ENCODE results near the gene ATP6V0E1. TPM values are rescaled to one million over a fixed set of nuclear protein-coding genes. Genes with fewer than 3 reads are reported as not detected.

The ATP6V0E1 gene
- total RNA-seq, 2 experiments from 2014 or later: 163 to 166 TPM

DNA sequence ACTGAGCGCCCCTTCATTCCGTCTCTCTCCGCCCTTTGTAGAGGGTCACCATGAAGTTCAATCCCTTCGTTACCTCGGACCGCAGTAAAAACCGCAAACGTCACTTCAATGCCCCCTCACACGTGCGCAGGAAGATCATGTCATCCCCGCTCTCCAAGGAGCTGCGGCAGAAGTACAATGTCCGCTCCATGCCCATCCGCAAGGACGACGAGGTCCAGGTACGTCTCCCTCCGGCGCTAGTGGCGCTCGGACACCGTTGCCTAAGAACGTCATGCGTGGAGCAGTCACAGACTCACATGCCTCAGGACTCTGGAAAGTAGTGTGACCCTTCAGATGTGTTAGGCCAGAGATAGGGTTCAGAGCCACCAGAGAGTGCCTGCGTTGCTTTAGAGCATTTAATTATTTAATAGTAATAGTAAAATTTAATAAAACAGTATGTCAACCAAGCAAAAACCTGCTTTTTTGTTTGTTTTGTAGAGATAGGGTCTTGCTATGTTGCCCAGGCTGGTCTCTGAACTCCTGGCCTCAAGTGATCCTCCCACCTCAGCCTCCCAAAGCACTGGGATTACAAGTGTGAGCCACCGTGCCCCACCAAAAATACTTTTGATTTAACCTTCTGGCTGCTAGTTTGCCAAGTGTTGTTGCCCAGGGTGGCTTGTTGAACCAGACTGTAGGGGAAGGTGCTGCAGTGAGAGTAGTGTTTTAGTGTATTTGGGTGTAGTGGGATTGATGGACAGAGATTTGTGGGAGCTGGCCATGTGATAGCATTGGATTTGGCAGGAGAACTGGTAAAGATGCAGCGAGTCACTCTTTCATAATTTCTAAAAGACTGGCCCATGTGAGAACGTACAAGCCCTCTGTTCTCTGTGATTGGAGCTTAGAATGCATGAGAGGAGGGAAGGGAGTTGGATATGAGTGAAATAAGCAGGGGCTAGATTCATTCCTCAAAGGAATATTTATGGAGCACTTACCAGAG, 23.5 kb upstream of the ATP6V0E1 start:
- Mint-ChIP-seq H3K27me3 (peaks cover 8% of the 10 kb centered on the region), H3K4me1 (peaks cover 26% of the 10 kb centered on the region), H3K9me3 (no peaks in the 10 kb centered on the region), H3K27ac (peak overlapping the region; percentile 91), H3K4me3 (peak overlapping the region; percentile 87), H3K36me3 (ENCODE audit: low read depth) (peaks cover 12% of the 10 kb centered on the region)
- peak; percentile 28 for DNase-seq
- CTCF ChIA-PET: interaction anchor here (0.6 to 1.9 kb wide), 22 partner anchors 8 to 1573 kb away, joined by 3 to 16 read pairs (median 4); partner anchors contain the start of genes ATP6V0E1 and DUSP1
- POLR2A ChIA-PET: interaction anchor here (0.9 to 4.7 kb wide), 14 partner anchors 8 to 953 kb away, joined by 3 to 66 read pairs (median 4); partner anchors contain the start of genes ATP6V0E1, BNIP1 and DUSP1

- H3K36me3 Mint-ChIP-seq (ENCODE audit: low read depth): peaks cover 26% of the 10 kb centered on the region
- POLR2A ChIA-PET: interaction anchor here (1.9 kb wide), 1 partner anchor 14 kb away, joined by 8 read pairs; the partner anchor contains the start of gene ATP6V0E1
- no peak overlapping the region for H3K4me3 Mint-ChIP-seq
- CTCF ChIA-PET: no interaction called here
- no peaks in the 10 kb centered on the region for H3K4me1 Mint-ChIP-seq
- no peak overlapping the region for H3K27ac Mint-ChIP-seq
- no peak for DNase-seq
- no peaks in the 10 kb centered on the region for H3K27me3 Mint-ChIP-seq
- no peaks in the 10 kb centered on the region for H3K9me3 Mint-ChIP-seq
Observed at GRCh38 chr5:172969921-172970320, 13.7 kb upstream of the ATP6V0E1 start.

DNA sequence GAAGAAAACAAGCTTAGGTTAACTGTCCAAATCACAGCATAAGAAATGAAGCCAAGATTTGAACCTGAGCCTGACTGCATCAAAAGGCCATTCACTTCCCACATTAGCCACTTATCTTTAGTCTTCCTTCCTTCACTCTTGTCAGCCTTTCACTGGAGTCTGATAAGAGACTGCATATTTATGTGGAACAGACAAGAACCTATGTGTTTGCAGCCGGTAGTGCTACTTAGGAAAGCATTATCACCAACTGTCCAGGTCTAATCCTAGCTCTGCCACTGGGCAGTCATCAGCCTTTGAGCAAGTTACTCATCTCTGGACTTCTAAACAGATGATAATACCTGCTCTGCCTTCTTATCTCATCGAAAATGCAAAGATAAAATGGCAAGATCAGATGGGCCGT, 12.1 kb upstream of the ATP6V0E1 start:
- Mint-ChIP-seq H3K9me3 (no peaks in the 10 kb centered on the region), H3K27ac (no peak overlapping the region), H3K4me1 (no peaks in the 10 kb centered on the region), H3K36me3 (ENCODE audit: low read depth) (peaks cover 18% of the 10 kb centered on the region), H3K4me3 (no peak overlapping the region), H3K27me3 (no peaks in the 10 kb centered on the region)
- DNase-seq: no peak
- POLR2A ChIA-PET: interaction anchor here (1.9 kb wide), 1 partner anchor 12 kb away, joined by 8 read pairs; the partner anchor contains the start of gene ATP6V0E1
- CTCF ChIA-PET: interaction anchor here (1.0 to 2.9 kb wide), 3 partner anchors 10 to 275 kb away, joined by 3 to 8 read pairs (median 3); no protein-coding TSS in a partner anchor

DNA sequence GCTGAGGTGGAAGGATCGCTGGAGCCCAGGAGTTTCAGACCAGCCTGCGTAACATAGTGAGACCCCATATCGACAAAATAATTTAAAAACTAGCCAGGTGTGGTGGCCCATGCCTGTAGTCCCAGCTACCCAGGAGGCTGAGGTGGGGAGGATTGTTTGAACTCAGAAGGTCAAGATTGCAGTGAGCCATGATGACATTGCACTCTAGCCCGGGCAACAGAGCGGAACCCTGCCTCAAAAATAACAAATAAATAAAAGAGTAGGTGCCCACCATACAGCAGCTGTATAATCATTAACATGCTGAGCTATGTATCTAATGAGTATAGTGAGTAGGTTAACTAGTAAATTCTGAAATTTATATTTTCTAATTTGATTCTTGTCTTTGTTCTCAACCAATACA, 11.0 kb upstream of the ATP6V0E1 start:
- no peak overlapping the region for H3K27ac Mint-ChIP-seq
- no peak for DNase-seq
- H3K9me3 Mint-ChIP-seq: no peaks in the 10 kb centered on the region
- H3K4me1 Mint-ChIP-seq: no peaks in the 10 kb centered on the region
- no peaks in the 10 kb centered on the region for H3K27me3 Mint-ChIP-seq
- H3K4me3 Mint-ChIP-seq: no peak overlapping the region
- H3K36me3 Mint-ChIP-seq (ENCODE audit: low read depth): peaks cover 18% of the 10 kb centered on the region
- POLR2A ChIA-PET: interaction anchor here (1.3 to 1.8 kb wide), 2 partner anchors 11 to 13 kb away, joined by 4 to 10 read pairs; partner anchors contain the start of genes ATP6V0E1 and RPL26L1
- CTCF ChIA-PET: interaction anchor here (0.8 to 2.9 kb wide), 4 partner anchors 10 to 321 kb away, joined by 3 to 8 read pairs (median 6); partner anchors contain the start of genes ATP6V0E1 and RPL26L1

DNA sequence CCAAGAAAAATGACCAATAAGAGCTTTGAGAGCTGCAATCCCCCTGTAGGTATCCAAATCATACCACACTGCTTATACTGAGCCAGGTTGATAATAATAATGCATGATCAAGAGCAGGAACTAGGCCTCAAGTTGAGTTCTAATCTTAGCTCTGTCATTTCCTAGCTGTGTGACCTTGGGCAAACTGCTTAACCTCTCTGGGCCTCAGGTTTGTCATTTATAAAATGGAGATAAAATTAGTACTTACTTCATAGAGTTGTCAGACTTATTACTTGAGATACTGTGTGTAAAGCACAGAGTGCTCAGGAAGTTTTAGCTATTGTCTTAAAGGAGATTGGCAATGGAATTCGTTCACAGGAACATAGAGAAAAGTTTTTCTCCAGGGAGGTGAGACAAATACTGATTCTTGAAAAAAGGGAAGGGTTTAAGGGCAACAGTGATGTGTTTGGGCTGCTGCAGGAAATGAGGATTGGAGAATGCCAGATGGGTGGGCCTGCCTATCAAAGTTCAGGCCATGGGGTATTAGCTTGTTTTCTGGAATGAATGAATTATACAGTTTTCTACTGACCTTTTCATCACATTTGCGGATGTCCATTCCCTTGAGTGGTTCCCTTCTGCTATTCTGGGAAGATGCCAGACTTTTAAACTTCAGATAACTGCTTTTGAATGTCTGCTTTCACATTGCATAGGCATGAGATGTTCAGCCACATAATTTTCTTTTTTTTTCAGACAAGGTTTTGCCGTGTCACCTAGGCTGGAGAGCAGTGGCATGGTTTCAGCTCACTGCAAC, 10.2 kb upstream of the ATP6V0E1 start:
- Mint-ChIP-seq H3K9me3 (no peaks in the 10 kb centered on the region), H3K4me1 (no peaks in the 10 kb centered on the region), H3K4me3 (no peak overlapping the region), H3K27me3 (no peaks in the 10 kb centered on the region), H3K36me3 (ENCODE audit: low read depth) (peaks cover 15% of the 10 kb centered on the region), H3K27ac (no peak overlapping the region)
- DNase-seq: no peak
- CTCF ChIA-PET: interaction anchor here (0.8 to 2.9 kb wide), 4 partner anchors 10 to 321 kb away, joined by 3 to 8 read pairs (median 6); partner anchors contain the start of genes ATP6V0E1 and RPL26L1
- POLR2A ChIA-PET: interaction anchor here (1.3 to 1.8 kb wide), 2 partner anchors 10 to 14 kb away, joined by 4 to 10 read pairs; partner anchors contain the start of genes ATP6V0E1 and RPL26L1

DNA sequence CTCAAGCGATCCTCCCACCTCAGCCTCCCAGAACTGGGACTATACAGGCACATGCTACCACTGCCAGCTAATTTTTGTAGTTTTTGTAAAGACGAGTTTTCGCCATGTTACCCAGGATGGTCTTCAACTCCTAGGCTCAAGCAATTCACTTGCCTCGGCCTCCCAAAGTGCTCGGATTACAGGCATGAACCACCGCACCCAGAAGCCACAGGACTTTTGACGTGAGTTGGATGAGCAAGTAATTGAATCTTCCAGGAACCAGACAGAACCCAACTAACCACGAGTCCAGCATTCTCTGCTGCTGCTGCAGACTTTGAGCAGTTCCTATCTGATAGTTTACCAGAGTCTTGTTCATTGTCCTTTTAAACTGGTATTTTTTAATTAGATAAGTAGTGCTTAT, 9.6 kb upstream of the ATP6V0E1 start:
- POLR2A ChIA-PET: interaction anchor here (1.8 kb wide), 1 partner anchor 10 kb away, joined by 10 read pairs; the partner anchor contains the start of gene ATP6V0E1
- no peak for DNase-seq
- Mint-ChIP-seq H3K27me3 (no peaks in the 10 kb centered on the region), H3K9me3 (no peaks in the 10 kb centered on the region), H3K36me3 (ENCODE audit: low read depth) (peaks cover 12% of the 10 kb centered on the region), H3K4me1 (no peaks in the 10 kb centered on the region), H3K27ac (no peak overlapping the region), H3K4me3 (no peak overlapping the region)
- CTCF ChIA-PET: interaction anchor here (2.9 kb wide), 1 partner anchor 11 kb away, joined by 8 read pairs; no protein-coding TSS in a partner anchor

- Mint-ChIP-seq H3K36me3 (ENCODE audit: low read depth) (peaks cover 1% of the 10 kb centered on the region), H3K9me3 (no peaks in the 10 kb centered on the region), H3K4me3 (no peak overlapping the region), H3K27ac (no peak overlapping the region), H3K4me1 (no peaks in the 10 kb centered on the region), H3K27me3 (no peaks in the 10 kb centered on the region)
- DNase-seq: no peak
- ChIA-PET POLR2A (no interaction called here), CTCF (no interaction called here)
Observed at GRCh38 chr5:172975289-172975688, 8.3 kb upstream of the ATP6V0E1 start.

DNA sequence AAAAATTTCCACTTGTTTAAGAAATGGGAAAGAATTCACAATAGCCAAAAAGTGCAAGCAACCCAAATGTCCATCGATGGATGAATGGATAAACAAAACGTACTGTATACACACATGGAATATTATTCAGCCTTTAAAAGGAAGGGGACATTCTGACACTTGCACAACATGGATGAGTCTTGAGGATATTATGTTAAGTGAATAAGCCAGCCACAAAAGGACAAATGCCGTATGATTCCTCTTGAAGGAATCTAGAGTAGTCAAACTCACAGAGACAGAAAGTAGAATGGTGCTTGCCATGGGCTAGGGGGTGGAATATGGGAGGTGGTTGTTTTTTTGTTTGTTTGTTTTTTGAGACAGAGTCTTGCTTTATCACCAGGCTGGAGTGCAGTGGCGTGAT, 3.8 kb upstream of the ATP6V0E1 start:
- H3K4me1 Mint-ChIP-seq: peaks cover 3% of the 10 kb centered on the region
- H3K36me3 Mint-ChIP-seq (ENCODE audit: low read depth): peaks cover 2% of the 10 kb centered on the region
- H3K27ac Mint-ChIP-seq: no peak overlapping the region
- no peaks in the 10 kb centered on the region for H3K27me3 Mint-ChIP-seq
- H3K4me3 Mint-ChIP-seq: no peak overlapping the region
- ChIA-PET POLR2A (interaction anchor here (0.9 kb wide), 1 partner anchor 20 kb away, joined by 3 read pairs; the partner anchor contains the start of gene RPL26L1), CTCF (interaction anchor here (1.1 to 1.6 kb wide), 5 partner anchors 12 to 265 kb away, joined by 3 to 5 read pairs (median 4); partner anchors contain the start of gene BNIP1)
- no peaks in the 10 kb centered on the region for H3K9me3 Mint-ChIP-seq
- DNase-seq: no peak

GRCh38 chr5:172981931-172982330, 1.6 kb upstream of the ATP6V0E1 start:
- Mint-ChIP-seq H3K4me1 (peaks cover 18% of the 10 kb centered on the region), H3K27ac (no peak overlapping the region), H3K9me3 (no peaks in the 10 kb centered on the region), H3K4me3 (no peak overlapping the region), H3K27me3 (no peaks in the 10 kb centered on the region), H3K36me3 (ENCODE audit: low read depth) (peaks cover 18% of the 10 kb centered on the region)
- ChIA-PET POLR2A (interaction anchor here (1.3 kb wide), 1 partner anchor 163 kb away, joined by 3 read pairs; the partner anchor contains the start of gene BNIP1), CTCF (interaction anchor here (1.6 to 3.6 kb wide), 3 partner anchors 9 to 312 kb away, joined by 3 to 40 read pairs (median 3); no protein-coding TSS in a partner anchor)
- DNase-seq: no peak

DNA sequence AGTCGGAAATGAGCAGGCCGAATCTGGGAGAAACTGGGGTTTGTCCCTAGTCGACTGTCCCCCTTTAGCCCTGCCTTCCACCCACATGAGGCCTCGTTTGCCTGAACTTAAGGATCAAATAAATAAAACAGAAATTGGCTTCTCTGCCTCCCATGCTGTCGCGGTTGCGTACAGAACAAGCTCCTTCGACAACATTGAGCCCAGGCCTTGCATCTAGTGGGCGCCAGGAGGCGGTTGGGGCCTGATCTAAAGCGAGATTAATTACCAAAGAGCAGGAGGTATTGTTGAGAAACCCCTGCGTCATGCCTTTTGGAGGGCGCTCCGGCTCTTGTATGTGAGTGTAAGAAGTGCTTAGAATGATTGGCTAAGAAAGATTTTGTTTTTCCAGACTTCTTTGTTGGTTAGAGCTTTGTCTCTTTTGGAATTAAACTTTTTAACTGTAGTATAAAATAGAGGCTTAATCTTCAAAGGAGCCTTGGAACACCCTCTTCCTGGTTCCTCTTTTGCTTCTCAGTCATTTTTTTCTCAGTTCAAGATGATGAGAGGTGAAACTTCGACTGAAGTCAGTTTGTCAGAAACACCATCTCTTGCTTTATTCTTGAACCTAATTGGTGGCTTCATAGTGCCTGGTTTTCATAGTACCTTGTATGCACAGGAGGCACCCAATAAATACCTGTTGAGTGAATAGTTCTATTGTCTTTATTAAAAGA, 828 bp downstream of the ATP6V0E1 start:
- H3K36me3 Mint-ChIP-seq (ENCODE audit: low read depth): peaks cover 36% of the 10 kb centered on the region

GRCh38 chr5:172985596-172985995, 2.0 kb downstream of the ATP6V0E1 start:
- peaks cover 33% of the 10 kb centered on the region for H3K4me1 Mint-ChIP-seq
- no peak for DNase-seq
- no peak overlapping the region for H3K27ac Mint-ChIP-seq
- POLR2A ChIA-PET: interaction anchor here (1.7 to 4.1 kb wide), 4 partner anchors 10 to 154 kb away, joined by 7 to 66 read pairs (median 34); partner anchors contain the start of gene RPL26L1
- peak overlapping the region; percentile 71 for H3K4me3 Mint-ChIP-seq
- peaks cover 37% of the 10 kb centered on the region for H3K36me3 Mint-ChIP-seq (ENCODE audit: low read depth)
- CTCF ChIA-PET: interaction anchor here (1.0 to 3.2 kb wide), 3 partner anchors 26 to 160 kb away, joined by 4 to 42 read pairs (median 5); partner anchors contain the start of genes BNIP1 and RPL26L1
- no peaks in the 10 kb centered on the region for H3K27me3 Mint-ChIP-seq
- H3K9me3 Mint-ChIP-seq: no peaks in the 10 kb centered on the region

More for the DNA sequence above, 828 bp downstream of the ATP6V0E1 start:
- H3K4me1 Mint-ChIP-seq: peaks cover 33% of the 10 kb centered on the region
- H3K9me3 Mint-ChIP-seq: no peaks in the 10 kb centered on the region
- peak overlapping the region; percentile 97 for H3K27ac Mint-ChIP-seq
- DNase-seq: peak; percentile 81
- no peaks in the 10 kb centered on the region for H3K27me3 Mint-ChIP-seq
- POLR2A ChIA-PET: interaction anchor here (0.6 to 4.1 kb wide), 44 partner anchors 11 to 901 kb away, joined by 3 to 66 read pairs (median 5); partner anchors contain the start of genes BNIP1, DUSP1 and RPL26L1
- CTCF ChIA-PET: interaction anchor here (0.7 to 3.6 kb wide), 30 partner anchors 10 to 533 kb away, joined by 3 to 42 read pairs (median 5); partner anchors contain the start of genes BNIP1, DUSP1 and RPL26L1
- H3K4me3 Mint-ChIP-seq: peak overlapping the region; percentile 96
